HG03354 (cell line): ENCODE data around the gene EHD4.

Source experiments
- ATAC-seq: cut with Tn5 transposase; IDR thresholded peaks from one replicate; pipeline ENCODE4 v1.9.1; 2021; ENCODE audit warnings: mild to moderate bottlenecking; ENCODE audit not compliant: unreplicated experiment, poor library complexity, severe bottlenecking

EHD4 gene

GRCh38 chr15:41888662-41889253 is 83.6 kb downstream of the EHD4 start:
- ATAC-seq: no peak

GRCh38 chr15:41887893-41888292 is 84.5 kb downstream of the EHD4 start:
- ATAC-seq: no peak

- ATAC-seq: no peak
These were observed 85.2 kb downstream of the EHD4 start for GRCh38 chr15:41887161-41887560.

- ATAC-seq: no peak
These were observed 85.6 kb downstream of the EHD4 start for GRCh38 chr15:41886741-41887140.

- ATAC-seq: no peak
These were observed 86.5 kb downstream of the EHD4 start for GRCh38 chr15:41885841-41886240.

GRCh38 chr15:41885321-41885720 is 87.0 kb downstream of the EHD4 start:
- no peak for ATAC-seq

- no peak for ATAC-seq
These were observed 87.9 kb downstream of the EHD4 start for GRCh38 chr15:41884458-41884857.

GRCh38 chr15:41883484-41883825 is 88.9 kb downstream of the EHD4 start:
- no peak for ATAC-seq

GRCh38 chr15:41882689-41883483 is 89.5 kb downstream of the EHD4 start:
- no peak for ATAC-seq

- ATAC-seq: no peak
These were observed 90.3 kb downstream of the EHD4 start for GRCh38 chr15:41881920-41882688.

- ATAC-seq: no peak
These were observed 90.8 kb downstream of the EHD4 start for GRCh38 chr15:41881550-41881919.

- no peak for ATAC-seq
These were observed 91.3 kb downstream of the EHD4 start for GRCh38 chr15:41881086-41881485.

GRCh38 chr15:41880156-41880877 is 92.0 kb downstream of the EHD4 start:
- no peak for ATAC-seq

GRCh38 chr15:41879321-41879845 is 93.0 kb downstream of the EHD4 start:
- ATAC-seq: no peak

GRCh38 chr15:41878355-41878699 is 94.0 kb downstream of the EHD4 start:
- no peak for ATAC-seq

GRCh38 chr15:41877631-41878354 is 94.6 kb downstream of the EHD4 start:
- ATAC-seq: no peak

GRCh38 chr15:41876689-41877088 is 95.7 kb downstream of the EHD4 start:
- no peak for ATAC-seq

GRCh38 chr15:41876007-41876406 is 96.3 kb downstream of the EHD4 start:
- ATAC-seq: no peak

GRCh38 chr15:41874736-41875135 is 97.6 kb downstream of the EHD4 start:
- ATAC-seq: no peak

- no peak for ATAC-seq
These were observed 98.6 kb downstream of the EHD4 start for GRCh38 chr15:41873711-41874110.
